ENCODE results near the gene GPBAR1.
A peak's percentile ranks its signal among the peaks of the same experiment; 100 is the strongest.

The GPBAR1 gene

GRCh38 chr2:218260742-218261422, at the start of gene GPBAR1:
Gene GPBAR1, plus strand, starts transcription at chr2:218261015. Its CDS starts 1,710 bp downstream, at chr2:218262725.
- DNase-seq, result no peak

- no peak for DNase-seq
Measured at GRCh38 chr2:218214116-218214515, 46.7 kb upstream of the GPBAR1 start.

- no peak for DNase-seq
Measured at GRCh38 chr2:218216336-218216673, 44.5 kb upstream of the GPBAR1 start.

- peak; percentile 96 for DNase-seq
Measured at GRCh38 chr2:218216674-218217359, 44.0 kb upstream of the GPBAR1 start, which contains the start of gene ARPC2. Gene ARPC2, plus strand, starts transcription at chr2:218217189. Its CDS starts 282 bp downstream, at chr2:218217471.

GRCh38 chr2:218217360-218218267, 43.2 kb upstream of the GPBAR1 start:
- DNase-seq, result peak; percentile 82

- peak; percentile 28 for DNase-seq
Measured at GRCh38 chr2:218218268-218219185, 42.3 kb upstream of the GPBAR1 start.

- DNase-seq, result no peak
Measured at GRCh38 chr2:218219934-218220333, 40.9 kb upstream of the GPBAR1 start.

GRCh38 chr2:218221000-218221399, 39.8 kb upstream of the GPBAR1 start:
- no peak for DNase-seq

- DNase-seq, result peak; percentile 25
Measured at GRCh38 chr2:218223046-218223445, 37.8 kb upstream of the GPBAR1 start.

GRCh38 chr2:218224186-218224585, 36.6 kb upstream of the GPBAR1 start:
- no peak for DNase-seq

- no peak for DNase-seq
Measured at GRCh38 chr2:218226903-218227302, 33.9 kb upstream of the GPBAR1 start.

- DNase-seq, result no peak
Measured at GRCh38 chr2:218228366-218229090, 32.3 kb upstream of the GPBAR1 start.

- DNase-seq, result peak; percentile 55
Measured at GRCh38 chr2:218229239-218229638, 31.6 kb upstream of the GPBAR1 start.

- peak; percentile 40 for DNase-seq
Measured at GRCh38 chr2:218229851-218230250, 31.0 kb upstream of the GPBAR1 start.

GRCh38 chr2:218230882-218231281, 29.9 kb upstream of the GPBAR1 start:
- DNase-seq, result peak; percentile 60

GRCh38 chr2:218233543-218233942, 27.3 kb upstream of the GPBAR1 start:
- no peak for DNase-seq

- DNase-seq, result no peak
Measured at GRCh38 chr2:218234521-218234920, 26.3 kb upstream of the GPBAR1 start.

- DNase-seq, result no peak
Measured at GRCh38 chr2:218235017-218235416, 25.8 kb upstream of the GPBAR1 start.

- no peak for DNase-seq
Measured at GRCh38 chr2:218236829-218237228, 24.0 kb upstream of the GPBAR1 start.

- no peak for DNase-seq
Measured at GRCh38 chr2:218238887-218239286, 21.9 kb upstream of the GPBAR1 start.

- DNase-seq, result no peak
Measured at GRCh38 chr2:218244204-218244603, 16.6 kb upstream of the GPBAR1 start.

GRCh38 chr2:218244665-218245064, 16.1 kb upstream of the GPBAR1 start:
- no peak for DNase-seq
